ENCODE data around the gene UMODL1.

The UMODL1 gene

DNA sequence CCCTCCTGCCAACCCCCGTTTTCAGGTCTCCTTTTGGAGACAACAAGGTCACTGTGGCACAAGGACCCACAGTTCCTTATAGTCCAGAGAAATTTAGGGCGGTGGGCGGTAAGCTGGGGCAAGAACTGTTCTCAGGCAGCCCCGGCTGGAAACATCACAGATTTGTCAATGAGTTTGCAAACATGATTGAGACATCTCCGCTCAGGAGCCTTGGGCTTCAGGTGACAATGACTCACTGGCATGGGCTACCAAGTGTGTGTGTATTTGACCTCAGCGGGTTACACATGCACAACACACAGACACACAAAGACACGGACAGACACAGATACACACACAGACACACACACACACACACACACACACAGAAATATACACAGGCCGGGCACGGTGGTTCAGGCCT lies 89.6 kb downstream of the UMODL1 start:
- TF ChIP-seq PPARA (CRISPR knock-in tag; IDR thresholded peaks at IDR 0.05; ENCODE audit: borderline replicate concordance) = no peak
- TF ChIP-seq, protein P1, sequence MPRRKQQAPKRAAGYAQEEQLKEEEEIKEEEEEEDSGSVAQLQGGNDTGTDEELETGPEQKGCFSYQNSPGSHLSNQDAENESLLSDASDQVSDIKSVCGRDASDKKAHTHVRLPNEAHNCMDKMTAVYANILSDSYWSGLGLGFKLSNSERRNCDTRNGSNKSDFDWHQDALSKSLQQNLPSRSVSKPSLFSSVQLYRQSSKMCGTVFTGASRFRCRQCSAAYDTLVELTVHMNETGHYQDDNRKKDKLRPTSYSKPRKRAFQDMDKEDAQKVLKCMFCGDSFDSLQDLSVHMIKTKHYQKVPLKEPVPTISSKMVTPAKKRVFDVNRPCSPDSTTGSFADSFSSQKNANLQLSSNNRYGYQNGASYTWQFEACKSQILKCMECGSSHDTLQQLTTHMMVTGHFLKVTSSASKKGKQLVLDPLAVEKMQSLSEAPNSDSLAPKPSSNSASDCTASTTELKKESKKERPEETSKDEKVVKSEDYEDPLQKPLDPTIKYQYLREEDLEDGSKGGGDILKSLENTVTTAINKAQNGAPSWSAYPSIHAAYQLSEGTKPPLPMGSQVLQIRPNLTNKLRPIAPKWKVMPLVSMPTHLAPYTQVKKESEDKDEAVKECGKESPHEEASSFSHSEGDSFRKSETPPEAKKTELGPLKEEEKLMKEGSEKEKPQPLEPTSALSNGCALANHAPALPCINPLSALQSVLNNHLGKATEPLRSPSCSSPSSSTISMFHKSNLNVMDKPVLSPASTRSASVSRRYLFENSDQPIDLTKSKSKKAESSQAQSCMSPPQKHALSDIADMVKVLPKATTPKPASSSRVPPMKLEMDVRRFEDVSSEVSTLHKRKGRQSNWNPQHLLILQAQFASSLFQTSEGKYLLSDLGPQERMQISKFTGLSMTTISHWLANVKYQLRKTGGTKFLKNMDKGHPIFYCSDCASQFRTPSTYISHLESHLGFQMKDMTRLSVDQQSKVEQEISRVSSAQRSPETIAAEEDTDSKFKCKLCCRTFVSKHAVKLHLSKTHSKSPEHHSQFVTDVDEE (CRISPR knock-in tag; IDR thresholded peaks at IDR 0.05) = no peak
- no peak for TF ChIP-seq ZNF565 (CRISPR knock-in tag; conservative IDR thresholded peaks at IDR 0.05; ENCODE audit: low read depth)
- no peak for TF ChIP-seq ESRRG (CRISPR knock-in tag; IDR thresholded peaks at IDR 0.05)
- TF ChIP-seq TOX (CRISPR knock-in tag; IDR thresholded peaks at IDR 0.05; ENCODE audit: borderline replicate concordance) = no peak
- TF ChIP-seq ZFP3 (CRISPR knock-in tag; IDR thresholded peaks at IDR 0.05) = no peak
- TF ChIP-seq, protein P2, sequence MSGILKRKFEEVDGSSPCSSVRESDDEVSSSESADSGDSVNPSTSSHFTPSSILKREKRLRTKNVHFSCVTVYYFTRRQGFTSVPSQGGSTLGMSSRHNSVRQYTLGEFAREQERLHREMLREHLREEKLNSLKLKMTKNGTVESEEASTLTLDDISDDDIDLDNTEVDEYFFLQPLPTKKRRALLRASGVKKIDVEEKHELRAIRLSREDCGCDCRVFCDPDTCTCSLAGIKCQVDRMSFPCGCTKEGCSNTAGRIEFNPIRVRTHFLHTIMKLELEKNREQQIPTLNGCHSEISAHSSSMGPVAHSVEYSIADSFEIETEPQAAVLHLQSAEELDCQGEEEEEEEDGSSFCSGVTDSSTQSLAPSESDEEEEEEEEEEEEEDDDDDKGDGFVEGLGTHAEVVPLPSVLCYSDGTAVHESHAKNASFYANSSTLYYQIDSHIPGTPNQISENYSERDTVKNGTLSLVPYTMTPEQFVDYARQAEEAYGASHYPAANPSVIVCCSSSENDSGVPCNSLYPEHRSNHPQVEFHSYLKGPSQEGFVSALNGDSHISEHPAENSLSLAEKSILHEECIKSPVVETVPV (CRISPR knock-in tag; IDR thresholded peaks at IDR 0.05) = no peak
- TF ChIP-seq RARB (CRISPR knock-in tag; IDR thresholded peaks at IDR 0.05) = no peak
- TF ChIP-seq ARNTL (CRISPR knock-in tag; IDR thresholded peaks at IDR 0.05; ENCODE audit: borderline replicate concordance, low read depth) = no peak
- ATAC-seq = no peak

DNA sequence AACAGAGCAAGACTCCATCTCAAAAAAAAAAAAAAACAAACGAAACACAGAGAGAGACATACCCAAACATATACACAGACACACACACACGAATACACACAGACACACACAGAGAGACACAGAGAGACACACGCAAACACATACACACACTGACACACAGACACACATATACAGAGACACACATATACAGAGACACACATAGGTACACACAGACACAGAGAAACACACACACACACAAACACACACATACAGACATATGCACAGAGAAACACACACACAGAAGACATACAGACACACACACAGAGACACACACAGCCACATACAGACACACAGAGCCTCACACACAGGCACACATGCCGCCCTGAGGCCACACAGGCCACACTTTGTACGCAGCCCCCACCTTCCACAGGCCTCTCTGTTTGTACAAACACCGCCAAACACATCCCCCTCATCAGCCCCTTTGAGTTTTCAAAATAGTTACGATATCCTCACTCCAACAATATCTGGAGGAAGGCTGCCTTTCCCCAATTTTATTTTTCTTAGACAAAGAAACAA lies 90.4 kb downstream of the UMODL1 start:
- no peak for TF ChIP-seq BACH2 (CRISPR knock-in tag; IDR thresholded peaks at IDR 0.05; ENCODE audit: borderline replicate concordance)
- TF ChIP-seq ZNF8 (CRISPR knock-in tag; IDR thresholded peaks at IDR 0.05) = no peak
- TF ChIP-seq SNAI2 (CRISPR knock-in tag; IDR thresholded peaks at IDR 0.05) = no peak
- TF ChIP-seq, protein P3, sequence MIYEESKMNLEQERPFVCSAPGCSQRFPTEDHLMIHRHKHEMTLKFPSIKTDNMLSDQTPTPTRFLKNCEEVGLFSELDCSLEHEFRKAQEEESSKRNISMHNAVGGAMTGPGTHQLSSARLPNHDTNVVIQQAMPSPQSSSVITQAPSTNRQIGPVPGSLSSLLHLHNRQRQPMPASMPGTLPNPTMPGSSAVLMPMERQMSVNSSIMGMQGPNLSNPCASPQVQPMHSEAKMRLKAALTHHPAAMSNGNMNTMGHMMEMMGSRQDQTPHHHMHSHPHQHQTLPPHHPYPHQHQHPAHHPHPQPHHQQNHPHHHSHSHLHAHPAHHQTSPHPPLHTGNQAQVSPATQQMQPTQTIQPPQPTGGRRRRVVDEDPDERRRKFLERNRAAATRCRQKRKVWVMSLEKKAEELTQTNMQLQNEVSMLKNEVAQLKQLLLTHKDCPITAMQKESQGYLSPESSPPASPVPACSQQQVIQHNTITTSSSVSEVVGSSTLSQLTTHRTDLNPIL (CRISPR knock-in tag; IDR thresholded peaks at IDR 0.05; ENCODE audit: low read depth) = no peak
- no peak for TF ChIP-seq ZFP30 (CRISPR knock-in tag; IDR thresholded peaks at IDR 0.05)
- TF ChIP-seq TCF4 (CRISPR knock-in tag; IDR thresholded peaks at IDR 0.05; ENCODE audit: borderline replicate concordance) = no peak
- TF ChIP-seq, protein P1 (CRISPR knock-in tag; IDR thresholded peaks at IDR 0.05) = no peak
- no peak for TF ChIP-seq ZFP3 (CRISPR knock-in tag; IDR thresholded peaks at IDR 0.05)
- TF ChIP-seq, protein P4, sequence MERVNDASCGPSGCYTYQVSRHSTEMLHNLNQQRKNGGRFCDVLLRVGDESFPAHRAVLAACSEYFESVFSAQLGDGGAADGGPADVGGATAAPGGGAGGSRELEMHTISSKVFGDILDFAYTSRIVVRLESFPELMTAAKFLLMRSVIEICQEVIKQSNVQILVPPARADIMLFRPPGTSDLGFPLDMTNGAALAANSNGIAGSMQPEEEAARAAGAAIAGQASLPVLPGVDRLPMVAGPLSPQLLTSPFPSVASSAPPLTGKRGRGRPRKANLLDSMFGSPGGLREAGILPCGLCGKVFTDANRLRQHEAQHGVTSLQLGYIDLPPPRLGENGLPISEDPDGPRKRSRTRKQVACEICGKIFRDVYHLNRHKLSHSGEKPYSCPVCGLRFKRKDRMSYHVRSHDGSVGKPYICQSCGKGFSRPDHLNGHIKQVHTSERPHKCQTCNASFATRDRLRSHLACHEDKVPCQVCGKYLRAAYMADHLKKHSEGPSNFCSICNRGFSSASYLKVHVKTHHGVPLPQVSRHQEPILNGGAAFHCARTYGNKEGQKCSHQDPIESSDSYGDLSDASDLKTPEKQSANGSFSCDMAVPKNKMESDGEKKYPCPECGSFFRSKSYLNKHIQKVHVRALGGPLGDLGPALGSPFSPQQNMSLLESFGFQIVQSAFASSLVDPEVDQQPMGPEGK (CRISPR knock-in tag; IDR thresholded peaks at IDR 0.05; ENCODE audit: borderline replicate concordance) = no peak
- no peak for TF ChIP-seq ISL1 (CRISPR knock-in tag; IDR thresholded peaks at IDR 0.05)
- no peak for TF ChIP-seq OSR1 (CRISPR knock-in tag; IDR thresholded peaks at IDR 0.05)
- TF ChIP-seq CSDC2 (CRISPR knock-in tag; IDR thresholded peaks at IDR 0.05) = no peak
- ATAC-seq = no peak

DNA sequence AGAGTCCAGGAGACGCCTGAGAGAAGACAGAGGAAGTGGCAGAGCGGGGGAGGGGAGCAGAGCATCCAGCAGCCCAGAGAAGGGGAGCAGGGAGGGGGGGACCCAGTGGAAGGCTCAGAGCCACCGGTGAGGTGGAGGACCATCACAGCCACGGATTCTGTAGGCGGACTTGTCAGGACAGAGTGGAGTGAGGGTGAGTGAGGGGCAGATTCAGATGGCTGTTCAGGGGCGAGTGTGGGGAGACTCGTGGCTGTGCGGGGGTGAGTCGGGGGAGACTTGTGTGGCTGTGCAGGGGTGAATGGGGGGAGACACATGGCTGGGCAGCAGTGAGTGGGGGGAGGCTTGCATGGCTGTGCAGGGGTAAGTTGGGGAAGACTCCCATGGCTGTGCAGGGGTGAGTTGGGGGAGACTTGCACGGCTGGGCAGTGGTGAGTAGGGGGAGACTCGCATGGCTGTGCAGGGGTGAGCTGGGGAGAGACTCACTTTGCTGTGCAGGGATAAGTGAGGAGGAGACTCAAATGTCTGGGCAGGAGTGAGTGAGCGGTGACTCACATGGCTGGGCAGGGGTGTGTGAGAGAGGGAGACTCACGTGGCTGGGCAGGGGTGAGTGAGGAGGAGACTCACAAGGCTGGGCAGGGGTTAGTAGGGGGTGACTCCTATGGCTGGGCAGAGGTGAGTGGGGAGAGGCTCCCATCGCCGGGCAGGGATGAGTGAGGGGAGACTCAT lies 91.0 kb downstream of the UMODL1 start:
- TF ChIP-seq CSDC2 (CRISPR knock-in tag; IDR thresholded peaks at IDR 0.05) (no peak), ZC3H10 (CRISPR knock-in tag; IDR thresholded peaks at IDR 0.05) (no peak), SNAI2 (CRISPR knock-in tag; IDR thresholded peaks at IDR 0.05) (no peak), ZNF8 (CRISPR knock-in tag; IDR thresholded peaks at IDR 0.05) (no peak), ARNTL (CRISPR knock-in tag; IDR thresholded peaks at IDR 0.05; ENCODE audit: borderline replicate concordance, low read depth) (no peak), ZFP3 (CRISPR knock-in tag; IDR thresholded peaks at IDR 0.05) (no peak), ZNF70 (CRISPR knock-in tag; IDR thresholded peaks at IDR 0.05) (no peak), TCF4 (CRISPR knock-in tag; IDR thresholded peaks at IDR 0.05; ENCODE audit: borderline replicate concordance) (no peak)
- TF ChIP-seq, protein P4 (CRISPR knock-in tag; IDR thresholded peaks at IDR 0.05; ENCODE audit: borderline replicate concordance) = no peak
- ATAC-seq = no peak
